SK-N-SH treated with all-trans-retinoic acid at 6 μM for 48 hours (cell line): Measurements from ENCODE around the gene PIEZO1.

Source experiments
- ARNTL ChIP-seq: fragments of 450-650 bp; formaldehyde crosslinking; IDR thresholded peaks from 2 replicates; pipeline ENCODE4 v1.5.0; 2020; ENCODE audit warnings: low read depth, mild to moderate bottlenecking, moderate library complexity, borderline replicate concordance
- BACH2 ChIP-seq: fragments of 250-450 bp; sonication (Bioruptor Pico); IDR thresholded peaks from 2 replicates; pipeline ENCODE4 v1.9.0; 2021; ENCODE audit warnings: mild to moderate bottlenecking, borderline replicate concordance
- GLIS3 ChIP-seq: fragments of 250-450 bp; sonication (Bioruptor Pico); IDR thresholded peaks from 2 replicates; pipeline ENCODE4 v1.5.0; 2020; ENCODE audit warnings: mild to moderate bottlenecking, moderate library complexity
- ISL1 ChIP-seq: fragments of 250-450 bp; sonication (Bioruptor Pico); IDR thresholded peaks from 2 replicates; pipeline ENCODE4 v2.1.2; 2022; ENCODE audit warnings: mild to moderate bottlenecking, moderate library complexity
- POU6F1 ChIP-seq: fragments of 250-450 bp; sonication (Bioruptor Pico); IDR thresholded peaks from 2 replicates; pipeline ENCODE4 v1.8.0; 2021; ENCODE audit warnings: low read depth, mild to moderate bottlenecking, moderate library complexity, borderline replicate concordance
- RARB ChIP-seq: fragments of 250-450 bp; sonication (Bioruptor Pico); IDR thresholded peaks from 2 replicates; pipeline ENCODE4 v1.8.0; 2021; ENCODE audit warnings: mild to moderate bottlenecking, moderate library complexity
- SNAI2 ChIP-seq: fragments of 250-450 bp; sonication (Bioruptor Pico); IDR thresholded peaks from 2 replicates; pipeline ENCODE4 v1.5.0; 2020; ENCODE audit warnings: mild to moderate bottlenecking, moderate library complexity
- TSHZ2 ChIP-seq: fragments of 250-450 bp; sonication (Bioruptor Pico); IDR thresholded peaks from 2 replicates; pipeline ENCODE4 v1.5.0; 2020; ENCODE audit warnings: mild to moderate bottlenecking, moderate library complexity
- ZFP30 ChIP-seq: fragments of 450-650 bp; formaldehyde crosslinking; IDR thresholded peaks from 2 replicates; pipeline ENCODE4 v1.5.0; 2022; ENCODE audit warnings: mild to moderate bottlenecking, moderate library complexity
- ZNF565 ChIP-seq: fragments of 450-650 bp; formaldehyde crosslinking; conservative IDR thresholded peaks from 2 replicates; pipeline ENCODE4 v1.5.0; 2020; ENCODE audit warnings: low read depth, mild to moderate bottlenecking, moderate library complexity
- ZNF70 ChIP-seq: fragments of 450-650 bp; formaldehyde crosslinking; IDR thresholded peaks from 2 replicates; pipeline ENCODE4 v1.5.0; 2020; ENCODE audit warnings: mild to moderate bottlenecking, moderate library complexity

- no peak for TF ChIP-seq RARB
- TF ChIP-seq ZNF565 (CRISPR knock-in tag): no peak
- TF ChIP-seq ARNTL: no peak
- TF ChIP-seq POU6F1 (CRISPR knock-in tag): no peak
- no peak for TF ChIP-seq ZNF70 (CRISPR knock-in tag)
- TF ChIP-seq SNAI2 (CRISPR knock-in tag): no peak
- no peak for TF ChIP-seq BACH2 (CRISPR knock-in tag)
- TF ChIP-seq TSHZ2: no peak
- TF ChIP-seq ZFP30 (CRISPR knock-in tag): no peak
- TF ChIP-seq ISL1: no peak
- no peak for TF ChIP-seq GLIS3 (CRISPR knock-in tag)
Measured at GRCh38 chr16:88807142-88807625, 22.2 kb upstream of the PIEZO1 start.
